CD4-positive, alpha-beta T cell treated with Interleukin-15 for 4 hours (primary cell): Measurements from ENCODE around the gene ABHD2.
A peak's percentile ranks its signal among the peaks of the same experiment; 100 is the strongest.
"Not testable (repeated sequence)": the region's sequence is repeated elsewhere in the genome, so short reads cannot be mapped to it uniquely, and the experiment has no call there.

ENCODE experiments used
- DNase-seq: peaks from one replicate; pipeline ENCODE4 v3.0.0-alpha.2; 2020; ENCODE audit warnings: low spot score

Gene ABHD2

GRCh38 chr15:89087830-89088604 lies at the start of gene ABHD2:
Gene ABHD2 (plus strand): TSS chr15:89088456. CDS start chr15:89116328, 27,872 bp downstream.
- DNase-seq: peak; percentile 98

DNA sequence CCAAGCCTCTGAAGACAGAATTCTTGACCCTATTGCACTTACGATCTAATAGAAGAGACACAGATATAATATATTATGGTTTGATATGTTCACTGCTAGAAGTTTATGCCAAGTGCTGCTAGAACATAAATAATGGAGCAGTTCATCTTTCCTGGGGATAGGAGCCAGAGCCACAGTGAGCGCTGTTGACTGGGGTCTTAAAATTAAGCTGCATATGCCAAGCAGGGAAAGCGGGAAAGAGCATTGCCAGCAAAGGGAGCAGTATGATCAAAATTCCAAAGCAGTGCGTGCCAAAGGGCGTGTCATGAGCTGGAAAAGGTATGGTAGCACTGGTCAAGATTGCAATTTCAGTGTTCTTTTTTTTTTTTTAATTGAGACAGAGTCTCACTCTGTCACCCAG lies 49.1 kb upstream of the ABHD2 start:
- no peak for DNase-seq

GRCh38 chr15:89041507-89041906 lies 46.7 kb upstream of the ABHD2 start:
- no peak for DNase-seq

DNA sequence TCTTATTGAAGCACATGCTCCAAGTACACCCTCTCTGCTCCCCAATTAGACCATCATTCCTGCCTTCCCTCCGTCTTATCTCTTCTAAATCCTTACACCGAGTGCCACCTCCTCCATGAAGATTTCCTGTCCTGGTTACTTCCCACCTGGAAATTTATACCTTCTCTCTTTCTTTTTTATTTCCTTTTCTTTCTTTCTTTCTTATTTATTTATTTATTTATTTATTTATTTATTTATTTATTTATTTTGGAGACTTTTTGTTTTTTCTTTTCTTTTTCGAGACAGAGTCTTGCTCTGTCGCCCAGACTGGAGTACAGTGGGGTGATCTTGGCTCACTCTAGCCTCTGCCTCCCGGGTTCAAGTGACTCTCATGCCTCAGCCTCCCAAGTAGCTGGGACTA lies 45.9 kb upstream of the ABHD2 start:
- DNase-seq: no peak

DNA sequence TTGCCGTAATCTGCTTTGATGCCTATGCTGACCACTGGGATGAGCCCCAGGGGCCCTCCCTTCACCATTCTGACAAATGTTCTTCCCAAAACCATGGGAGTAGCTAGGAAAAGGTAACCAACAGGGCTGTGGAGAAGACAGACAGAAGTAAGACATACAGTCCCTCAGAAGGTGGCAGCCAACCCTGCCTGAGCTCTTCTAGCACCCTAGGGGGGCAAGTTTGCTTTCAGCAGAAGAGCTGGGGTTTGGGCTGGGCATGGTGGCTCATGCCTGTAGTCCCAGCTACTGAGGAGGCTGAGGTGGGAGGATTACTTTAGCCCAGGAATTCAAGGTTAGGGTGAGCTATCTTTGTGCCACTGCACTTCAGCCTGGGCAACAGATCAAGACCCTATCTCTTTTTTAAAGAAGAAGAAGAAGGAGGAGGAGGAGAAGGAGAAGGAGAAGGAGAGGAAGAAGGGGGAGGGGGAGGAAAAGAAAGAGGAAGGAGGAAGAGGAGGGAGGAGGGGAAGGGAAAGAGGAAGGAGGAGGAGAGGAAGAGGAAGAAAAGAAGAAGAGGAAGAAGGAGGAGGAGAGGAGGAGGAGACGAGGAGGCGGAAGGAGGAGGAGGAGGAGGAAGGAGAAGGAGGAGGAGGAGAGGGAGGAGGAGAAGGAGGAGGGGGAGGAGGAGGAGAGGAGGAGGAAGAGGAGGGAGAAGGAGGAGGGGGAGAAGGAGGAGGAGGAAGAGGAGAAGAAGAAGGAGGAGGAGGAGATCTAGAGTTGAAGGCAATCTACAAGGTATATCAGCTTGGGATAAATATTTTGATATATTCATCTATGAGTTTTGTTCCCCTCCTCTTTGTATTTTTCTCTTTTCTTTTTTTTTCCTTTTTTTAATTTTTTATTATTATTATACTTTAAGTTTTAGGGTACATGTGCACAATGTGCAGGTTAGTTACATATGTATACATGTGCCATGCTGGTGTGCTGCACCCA lies 44.9 kb upstream of the ABHD2 start:
- no peak for DNase-seq

GRCh38 chr15:89049016-89049666 lies 39.1 kb upstream of the ABHD2 start:
- DNase-seq: not testable (repeated sequence)

DNA sequence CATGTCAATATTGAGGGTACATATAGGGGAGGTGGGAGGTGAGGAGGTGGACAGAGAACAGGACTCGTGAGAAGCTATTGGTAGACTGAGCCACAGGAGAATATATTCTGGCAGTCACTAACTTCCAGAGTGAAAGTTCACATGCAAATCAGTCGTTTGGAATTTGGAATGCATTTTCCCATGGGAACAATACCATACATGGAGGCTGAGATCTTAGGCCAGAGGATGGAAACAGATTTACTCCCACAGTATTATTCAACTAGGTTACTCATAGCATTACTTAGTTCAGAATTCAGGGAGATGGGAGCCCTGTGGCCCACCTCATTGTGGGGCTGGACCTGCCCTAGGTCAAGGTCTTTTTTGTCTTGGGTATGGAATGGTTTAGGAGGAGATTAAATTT lies 36.4 kb upstream of the ABHD2 start:
- no peak for DNase-seq

DNA sequence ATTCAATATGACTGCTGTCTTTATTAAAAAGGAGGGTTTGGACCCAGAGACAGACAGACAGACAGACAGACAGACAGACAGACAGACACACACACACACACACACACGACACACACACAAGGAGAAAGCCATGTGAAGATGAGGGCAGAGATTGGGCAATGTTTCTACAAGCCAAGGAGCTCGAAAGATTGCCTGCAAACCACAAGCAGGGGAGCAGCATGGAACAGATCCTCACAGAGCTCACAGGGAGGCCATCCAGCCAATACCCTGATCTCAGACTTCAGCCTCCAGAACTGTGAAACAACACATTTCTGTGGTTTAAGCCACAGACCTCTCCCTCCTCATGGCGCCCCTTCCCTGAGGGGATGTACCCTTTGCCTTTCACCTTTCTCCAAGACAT lies 35.8 kb upstream of the ABHD2 start:
- no peak for DNase-seq

- no peak for DNase-seq
Observed at GRCh38 chr15:89054873-89055272, 33.4 kb upstream of the ABHD2 start.

GRCh38 chr15:89057506-89058133 lies 30.6 kb upstream of the ABHD2 start:
- DNase-seq: peak; percentile 86

DNA sequence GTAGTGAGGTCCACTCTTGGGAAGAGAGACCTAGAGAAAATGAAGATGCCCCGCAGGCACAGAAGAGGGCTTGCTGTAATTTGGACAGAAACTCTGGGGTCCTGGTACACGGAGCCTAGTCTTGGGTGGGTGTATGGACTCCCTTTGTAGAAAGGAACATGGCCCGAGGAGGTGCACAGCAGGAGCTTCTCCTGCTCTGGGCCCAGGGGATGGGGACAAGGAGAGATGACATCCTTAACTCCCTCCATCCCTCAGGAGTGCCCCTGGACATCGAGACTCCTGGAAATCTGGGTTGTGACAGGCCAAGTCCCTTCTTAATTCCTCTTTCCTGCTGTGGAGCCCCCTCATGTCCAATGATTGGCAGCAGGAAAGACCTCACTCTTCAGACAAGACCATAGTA lies 29.9 kb upstream of the ABHD2 start:
- no peak for DNase-seq

DNA sequence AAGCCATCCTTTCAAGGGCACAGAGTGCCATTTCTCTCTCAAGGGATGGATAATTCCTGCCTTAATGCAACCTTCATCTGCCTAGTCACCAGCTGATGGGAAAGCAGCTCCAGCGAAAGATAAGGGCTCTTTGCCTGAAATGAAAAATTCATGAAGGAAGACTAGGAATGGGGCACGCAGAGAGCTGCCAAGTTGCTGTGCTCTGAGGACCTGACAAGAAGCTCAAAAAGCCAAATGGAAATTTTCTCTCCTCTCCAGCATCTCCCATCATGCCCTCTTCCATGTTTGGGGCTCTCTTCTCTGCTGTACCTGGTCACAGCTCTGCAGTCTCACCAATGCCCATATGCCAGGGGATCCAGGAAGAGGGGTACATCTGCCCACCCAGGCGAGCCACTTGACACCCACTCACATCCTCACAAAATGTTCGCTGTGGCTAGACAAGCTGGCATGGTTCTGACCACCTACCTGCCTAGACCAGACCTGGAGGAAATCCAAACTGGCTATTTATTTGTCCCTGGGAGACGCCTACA lies 29.3 kb upstream of the ABHD2 start:
- DNase-seq: no peak

- no peak for DNase-seq
Observed at GRCh38 chr15:89066280-89066679, 22.0 kb upstream of the ABHD2 start.

GRCh38 chr15:89067751-89068150 lies 20.5 kb upstream of the ABHD2 start:
- no peak for DNase-seq

DNA sequence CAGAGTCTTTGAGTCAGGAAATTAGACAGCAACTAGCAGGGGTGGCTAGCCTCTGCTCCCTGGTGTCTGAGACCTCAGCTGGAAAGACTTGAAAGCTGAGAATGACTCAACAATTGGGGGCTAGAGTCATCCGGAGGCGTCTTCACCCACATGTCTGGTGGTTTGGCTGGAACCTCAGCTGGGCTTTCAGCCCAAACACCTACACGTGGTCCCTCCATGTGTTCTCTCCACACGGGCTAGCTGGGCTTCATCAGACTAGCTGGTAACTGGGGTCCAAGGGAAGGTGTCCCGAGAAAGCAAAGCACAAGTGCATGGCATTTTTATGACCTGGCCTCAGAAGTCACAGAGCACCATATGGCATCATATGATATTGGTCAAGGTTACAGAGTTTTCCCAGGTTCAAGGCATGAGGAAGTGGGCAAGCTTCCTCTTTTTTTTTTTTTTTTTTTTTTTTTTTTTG lies 19.9 kb upstream of the ABHD2 start:
- DNase-seq: no peak

GRCh38 chr15:89070197-89071124 lies 17.8 kb upstream of the ABHD2 start:
- DNase-seq: no peak

DNA sequence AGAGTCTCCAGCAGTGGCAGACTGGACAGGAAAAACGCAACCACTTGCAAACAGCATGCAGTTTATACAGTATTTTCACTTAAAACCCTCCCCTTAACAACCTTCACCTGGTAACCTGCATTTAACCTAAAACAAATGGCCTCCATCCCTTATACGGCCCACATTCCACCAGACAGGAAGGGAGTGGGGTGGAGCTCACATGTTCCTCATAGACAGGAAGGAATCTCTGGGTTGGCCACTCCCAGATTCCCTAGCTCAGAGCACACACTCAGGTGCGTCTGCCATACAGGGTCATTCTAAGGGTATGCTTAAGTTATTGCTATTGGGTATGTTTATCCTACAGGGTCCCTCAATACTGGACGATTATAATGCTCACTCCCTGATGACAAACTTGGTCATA lies 16.8 kb upstream of the ABHD2 start:
- DNase-seq: no peak

DNA sequence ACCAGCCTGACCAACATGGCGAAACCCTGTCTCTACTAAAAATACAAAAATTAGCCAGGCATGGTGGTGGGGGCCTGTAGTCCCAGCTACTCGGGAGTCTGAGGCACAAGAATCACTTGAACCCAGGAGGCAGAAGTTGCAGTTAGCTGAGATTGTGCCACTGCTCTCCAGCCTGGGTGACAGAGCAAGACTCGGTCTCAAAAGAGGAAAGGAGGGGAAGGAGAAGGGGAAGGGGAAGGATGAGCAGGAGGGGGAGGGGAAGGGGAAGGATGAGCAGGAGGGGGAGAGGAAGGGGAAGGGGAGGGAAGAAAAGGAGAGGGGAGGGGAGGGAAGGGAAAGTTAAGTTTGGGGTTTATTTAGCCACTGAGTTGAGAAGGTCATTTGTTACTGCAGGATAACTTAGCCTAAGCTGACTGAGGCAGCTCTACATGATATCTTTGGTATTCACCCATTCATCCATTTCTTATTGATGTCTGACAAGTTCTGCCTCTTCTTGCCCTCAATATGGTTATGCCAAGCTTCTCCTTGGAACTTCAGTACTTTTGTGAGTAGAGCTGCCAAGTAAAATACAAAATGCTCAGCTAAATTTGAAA lies 15.9 kb upstream of the ABHD2 start:
- DNase-seq: no peak

DNA sequence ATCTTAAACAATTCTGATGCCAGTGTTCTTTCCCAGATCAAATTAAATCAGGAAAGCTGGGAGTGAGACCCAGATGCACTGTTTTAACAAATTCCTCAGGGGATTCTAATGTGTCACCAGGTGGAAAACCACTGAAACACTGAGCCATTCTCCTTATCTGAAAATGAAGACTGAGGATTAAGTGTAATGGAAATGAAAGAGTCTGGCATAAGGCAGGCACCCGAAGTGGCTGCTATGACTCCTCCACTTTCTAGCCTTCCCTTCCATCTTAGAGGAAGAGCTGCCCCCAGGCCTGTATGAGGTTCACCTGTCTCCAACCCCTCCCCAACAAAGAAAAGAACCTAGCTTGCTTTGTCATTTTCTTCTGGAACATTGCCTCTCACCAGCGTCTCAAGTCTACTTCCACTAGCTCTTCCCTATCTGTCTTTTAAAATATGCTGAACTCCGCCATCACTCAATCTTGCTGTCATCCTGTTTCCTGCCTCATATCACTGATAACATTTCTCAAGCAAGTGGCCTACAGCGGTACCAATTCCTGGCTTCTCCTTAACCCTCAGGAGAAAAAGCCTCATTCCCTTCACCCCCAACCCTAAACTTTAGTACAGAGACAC lies 13.7 kb upstream of the ABHD2 start:
- no peak for DNase-seq
